ENCODE results near the gene AQP12A.
"Not testable (repeated sequence)": the region's sequence is repeated elsewhere in the genome, so short reads cannot be mapped to it uniquely, and the experiment has no call there.

GRCh38 chr2:240680185-240680584, 11.5 kb upstream of the AQP12A start:
- not testable (repeated sequence) for TF ChIP-seq CTCF (optimal IDR thresholded peaks at IDR 0.05 in 1 of 3, IDR thresholded peaks at IDR 0.05 in 1 of 3, conservative IDR thresholded peaks at IDR 0.05 in 1 of 3; ENCODE audit: extremely low read depth in 1 of 3, insufficient read depth in 2 of 3, low read length in 3 of 3); EZH2 (IDR thresholded peaks at IDR 0.05; ENCODE audit: low read length)
